ENCODE measurements around the gene C2CD3. TPM values are rescaled to one million over a fixed set of nuclear protein-coding genes. Genes with fewer than 3 reads are reported as not detected.

Gene C2CD3
- total and polyA plus RNA-seq, 2 of the 4 experiments (the other 2 are of a cell fraction), result 11.1 to 19.2 TPM

- no peak overlapping the region for H3K4ac ChIP-seq (ENCODE audit: low read depth, low read length)
- H3K79me1 ChIP-seq (ENCODE audit: low read depth in 1 of 2, low read length in 2 of 2), result no peaks in the 10 kb centered on the region; a peak in 1 of 4 replicates
- no peaks in the 10 kb centered on the region for H3K9me3 ChIP-seq (ENCODE audit: control insufficient read depth, insufficient read depth, low read length)
- H3K36me3 ChIP-seq (ENCODE audit: control insufficient read depth, insufficient read depth, low read length), result peaks cover 10% of the 10 kb centered on the region
- TF ChIP-seq RFX5 (IDR thresholded peaks at IDR 0.05; ENCODE audit: low read depth, low read length) (no peak), RAD21 (IDR thresholded peaks at IDR 0.05; ENCODE audit: low read length) (no peak), USF2 (IDR thresholded peaks at IDR 0.05; ENCODE audit: low read depth, low read length) (no peak), CHD1 (IDR thresholded peaks at IDR 0.05; ENCODE audit: low read depth, low read length) (no peak), FOS (IDR thresholded peaks at IDR 0.05; ENCODE audit: low read depth, low read length) (no peak), CEBPB (IDR thresholded peaks at IDR 0.05; ENCODE audit: low read depth, low read length) (no peak), MAFK (IDR thresholded peaks at IDR 0.05; ENCODE audit: low read depth, low read length) (no peak), BHLHE40 (IDR thresholded peaks at IDR 0.05; ENCODE audit: low read depth, low read length) (no peak), ELK1 (IDR thresholded peaks at IDR 0.05; ENCODE audit: borderline replicate concordance, low read depth, low read length) (no peak), MAZ (IDR thresholded peaks at IDR 0.05; ENCODE audit: borderline replicate concordance, low read depth, low read length) (no peak), SMC3 (IDR thresholded peaks at IDR 0.05; ENCODE audit: low read depth, low read length) (no peak), POLR2A (IDR thresholded peaks at IDR 0.05; ENCODE audit: low read depth, low read length) (no peak), MXI1 (IDR thresholded peaks at IDR 0.05; ENCODE audit: borderline replicate concordance, low read depth, low read length) (no peak), RCOR1 (IDR thresholded peaks at IDR 0.05; ENCODE audit: insufficient replicate concordance, low read length) (no peak), CTCF (conservative IDR thresholded peaks at IDR 0.05; ENCODE audit: low read depth, low read length) (no peak)
- DNase-seq (no peak), ATAC-seq (ENCODE audit: low read depth) (no peak)
- no peak overlapping the region for H3K23ac ChIP-seq (ENCODE audit: low read depth, low read length)
- H2AK5ac ChIP-seq (ENCODE audit: low read depth, low read length), result no peak overlapping the region
- WGBS, 2 experiments (ENCODE audit: extremely low coverage in 2 of 2, insufficient read length in 1 of 2), result 83% methylated on average over 1 of the region's 1 CpG; no CpG with 5 or more reads in 1 of the 2 experiments
- no peaks in the 10 kb centered on the region for H3K27me3 ChIP-seq (ENCODE audit: control insufficient read depth, insufficient read depth, low read length)
- H2BK5ac ChIP-seq (ENCODE audit: low read depth, low read length, poor library complexity, severe bottlenecking), result no peak overlapping the region
- H3K18ac ChIP-seq (ENCODE audit: low read depth, low read length), result no peak overlapping the region
- no peak overlapping the region for H3K9ac ChIP-seq (ENCODE audit: low read depth, low read length)
- no peak overlapping the region for H3K56ac ChIP-seq (ENCODE audit: extremely low read depth, insufficient read depth, low read length)
- H4K8ac ChIP-seq (ENCODE audit: low read depth in 2 of 2, low read length in 2 of 2), result no peak overlapping the region
- in situ Hi-C loops (cut with MboI; ENCODE audit: low sequenced_read_pairs), result no loop called here
- H3K4me3 ChIP-seq (ENCODE audit: insufficient read depth, low read depth, low read length), result no peak overlapping the region
- 0 out of 2 replicates have a peak, but pooled peaks cover 5% of the 10 kb centered on the region for H3K9me1 ChIP-seq (ENCODE audit: insufficient read depth, low read length)
- no peak overlapping the region for H2BK15ac ChIP-seq (ENCODE audit: low read depth, low read length)
- no peak overlapping the region for H3K4me2 ChIP-seq (ENCODE audit: low read depth, low read length)
- no TSS peak for BruUV-seq (replicated peaks)
- H2BK120ac ChIP-seq (ENCODE audit: low read depth, low read length), result no peak overlapping the region
- no peak overlapping the region for H4K91ac ChIP-seq (ENCODE audit: insufficient read depth, low read depth, low read length)
- no peak overlapping the region for H2AK9ac ChIP-seq (replicated peaks; ENCODE audit: low read depth, low read length, poor library complexity)
- no peak overlapping the region for H2BK20ac ChIP-seq (ENCODE audit: low read depth, low read length)
- ChIA-PET POLR2A (ENCODE audit: unreplicated experiment) (no interaction called here), CTCF (interaction anchor here (0.6 kb wide), 1 partner anchor 65 kb away, joined by 3 read pairs; no protein-coding TSS in a partner anchor)
- H4K5ac ChIP-seq (ENCODE audit: low read depth, low read length), result no peak overlapping the region
- H3K27ac ChIP-seq (ENCODE audit: insufficient read depth, low read length), result no peak overlapping the region
- H3K4me1 ChIP-seq (ENCODE audit: control insufficient read depth, insufficient read depth, low read length), result no peaks in the 10 kb centered on the region; the same call in 1 of the 2 replicates
- H2AFZ ChIP-seq (replicated peaks; ENCODE audit: low read length, poor library complexity), result no peak overlapping the region
- H3K14ac ChIP-seq (replicated peaks; ENCODE audit: low read depth, low read length), result no peak overlapping the region
- intact Hi-C loops (cut with micrococcal nuclease), result no loop called here
- H4K20me1 ChIP-seq (ENCODE audit: insufficient read depth, low read length), result no peaks in the 10 kb centered on the region
- dilution Hi-C loops (cut with HindIII; ENCODE audit: low sequenced_read_pairs, unreplicated experiment), result no loop called here
These were observed 98.5 kb downstream of the C2CD3 start for GRCh38 chr11:74072286-74072685.
